Tibial nerve (tissue), 4 donors: Measurements from ENCODE around the gene HOXC4.

Experiments used
- CTCF ChIP-seq, 5 experiments: fragments of 200-600 bp in 3 of 5; fragments of 450-650 bp in 2 of 5; sonication (generic) in 3 of 5; IDR thresholded peaks; one replicate each; pipeline ENCODE4 v1.5.1; 2016 to 2019; ENCODE audit warnings: antibody characterized with exemption in 5 of 5, mild to moderate bottlenecking in 3 of 5, moderate library complexity in 2 of 5
- EP300 ChIP-seq, 2 donors: sonication (generic); formaldehyde crosslinking; IDR thresholded peaks; one replicate each; pipeline ENCODE4 v1.6.1; 2017; ENCODE audit warnings: antibody characterized with exemption in 2 of 2, mild to moderate bottlenecking in 1 of 2
- POLR2A ChIP-seq, 2 donors: fragments of 450-650 bp; IDR thresholded peaks; one replicate each; pipeline ENCODE4 v1.6.1; 2017; ENCODE audit warnings: antibody characterized with exemption in 2 of 2, mild to moderate bottlenecking in 2 of 2, moderate library complexity in 2 of 2

GRCh38 chr12:54058128-54058768 is 4.6 kb downstream of the HOXC4 start:
- no peak for TF ChIP-seq CTCF (IDR thresholded peaks at IDR 0.05)
- no peak for TF ChIP-seq POLR2A (IDR thresholded peaks at IDR 0.05)
- no peak for TF ChIP-seq EP300 (IDR thresholded peaks at IDR 0.05)
